Stimulated activated naive B cell treated with anti-CD40 and anti-IgM and Interleukin-4, amounts not matched to agents 10 μg/mL and 1 μg/mL and 100 μg/mL, for 72 hours (primary cell): ENCODE data around the gene FFAR2.
"Not testable (repeated sequence)": the region's sequence is repeated elsewhere in the genome, so short reads cannot be mapped to it uniquely, and the experiment has no call there.

Experiments used
- ATAC-seq, 2 donors: fragments of 150-1000 bp; cut with Tn5 transposase; replicated peaks; 2 replicates each; pipeline ENCODE4 v1.10.0; 2021; ENCODE audit warnings: moderate library complexity in 1 of 2
- DNase-seq: peaks from one replicate; pipeline ENCODE4 v3.0.0; 2021
- H3K27ac Mint-ChIP-seq: one replicate; pipeline ENCODE4 v1.8.0; 2022; ENCODE audit warnings: mild to moderate bottlenecking, mixed read lengths
- H3K27me3 Mint-ChIP-seq, 2 donors: one replicate each; pipeline ENCODE4 v1.8.0; 2022; ENCODE audit warnings: mixed read lengths in 2 of 2
- H3K36me3 Mint-ChIP-seq, 2 donors: one replicate each; pipeline ENCODE4 v1.8.0; 2022; ENCODE audit warnings: mixed read lengths in 2 of 2, mild to moderate bottlenecking in 1 of 2
- H3K4me1 Mint-ChIP-seq, 2 donors: one replicate each; pipeline ENCODE4 v1.8.0; 2022; ENCODE audit warnings: mixed read lengths in 2 of 2, mild to moderate bottlenecking in 1 of 2
- H3K4me3 Mint-ChIP-seq, 2 donors: one replicate each; pipeline ENCODE4 v1.8.0; 2022; ENCODE audit warnings: mild to moderate bottlenecking in 2 of 2, mixed read lengths in 2 of 2, moderate library complexity in 1 of 2
- H3K9me3 Mint-ChIP-seq, 2 donors: one replicate each; pipeline ENCODE4 v1.8.0; 2022; ENCODE audit warnings: mixed read lengths in 2 of 2, mild to moderate bottlenecking in 1 of 2

The FFAR2 gene

DNA sequence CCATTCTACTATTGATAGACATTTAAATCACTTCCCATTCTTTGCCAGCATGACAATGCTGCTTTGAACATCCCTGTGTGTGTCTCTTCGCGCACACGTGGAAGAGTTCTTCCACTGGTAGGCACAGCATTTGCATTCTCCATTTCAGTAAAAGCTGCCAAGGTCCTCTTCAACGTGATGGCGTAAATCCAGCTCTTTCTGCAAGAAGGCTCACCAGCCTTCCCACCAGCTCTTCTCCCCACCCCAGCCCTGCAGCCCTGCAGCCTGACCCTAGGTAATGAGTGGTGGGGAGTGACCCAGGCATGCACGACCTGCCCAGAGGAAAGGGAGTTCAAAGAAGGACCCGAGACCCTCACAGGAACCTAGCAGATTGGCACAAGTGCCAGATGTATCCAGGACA, 31.7 kb upstream of the FFAR2 start:
- H3K4me3 Mint-ChIP-seq, result no peak overlapping the region
- no peak overlapping the region for H3K27ac Mint-ChIP-seq
- peaks cover 19 to 22% of the 10 kb centered on the region in 2 donors for H3K4me1 Mint-ChIP-seq

DNA sequence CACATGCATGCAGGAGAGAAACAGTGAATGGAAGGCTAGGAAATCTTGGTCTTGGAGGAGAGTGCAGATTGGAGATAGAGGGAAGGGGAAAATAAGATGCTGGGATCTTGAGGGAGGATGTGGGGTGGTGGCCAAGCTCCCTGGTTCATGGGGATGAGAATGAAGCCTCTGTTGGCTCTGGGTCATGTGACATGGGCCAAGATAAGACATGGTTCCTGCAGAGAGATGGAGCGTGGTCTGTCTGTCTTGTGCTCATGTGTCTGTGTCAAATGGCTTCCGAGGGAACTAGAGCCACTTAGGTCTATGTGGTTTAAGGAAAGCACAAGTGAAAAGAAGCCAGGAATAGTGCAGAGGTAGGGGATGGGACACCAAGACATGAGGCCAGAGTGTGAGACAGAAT, 30.8 kb upstream of the FFAR2 start:
- H3K27me3 Mint-ChIP-seq, result peaks cover 29 to 32% of the 10 kb centered on the region in 2 donors

More for the DNA sequence above, 31.7 kb upstream of the FFAR2 start:
- Mint-ChIP-seq H3K36me3 (no peaks in the 10 kb centered on the region), H3K9me3 (no peaks in the 10 kb centered on the region), H3K27me3 (peaks cover 29 to 36% of the 10 kb centered on the region in 2 donors)
- ATAC-seq, result no peak
- DNase-seq, result no peak

DNA sequence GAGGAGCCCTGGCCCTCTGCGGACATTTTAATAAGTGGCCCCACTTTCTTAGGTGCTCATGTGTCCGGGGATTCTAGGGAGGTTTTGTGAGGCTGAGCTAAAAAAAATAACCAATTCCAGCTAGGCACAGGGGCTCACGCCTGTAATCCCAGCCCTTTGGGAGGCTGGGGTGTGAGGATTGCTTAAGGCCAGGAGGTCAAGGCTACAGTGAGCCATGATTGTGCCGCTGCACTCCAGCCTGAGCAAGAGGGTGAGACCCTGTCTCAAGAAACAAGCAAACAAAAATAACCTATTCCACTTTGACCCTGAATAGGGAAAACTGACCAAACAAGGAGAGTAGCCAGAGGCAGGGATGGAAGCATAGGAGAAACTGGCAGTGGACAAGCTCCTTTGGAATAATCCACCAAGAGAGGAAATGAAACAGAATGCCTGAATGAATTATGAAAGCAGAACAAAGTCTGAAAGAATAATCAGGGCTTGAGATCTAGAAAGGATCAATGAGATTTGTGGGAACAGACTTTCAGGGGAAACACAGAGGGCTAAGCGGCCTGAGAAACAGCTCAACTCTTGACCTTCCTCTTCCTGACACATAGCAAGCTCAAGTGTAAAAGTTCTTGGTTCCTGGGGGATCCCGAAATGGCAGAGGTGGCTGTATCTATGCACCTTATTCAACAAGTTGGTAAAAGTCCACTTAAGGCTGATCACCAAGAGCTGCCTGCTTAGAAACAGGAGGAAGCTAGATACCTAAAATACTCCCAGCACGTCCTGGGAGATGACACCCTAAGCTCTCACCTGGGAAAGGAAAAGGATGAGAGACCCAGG, 30.1 kb upstream of the FFAR2 start:
- ATAC-seq (peak; percentile 34 to 41), DNase-seq (no peak)
- Mint-ChIP-seq H3K9me3 (no peaks in the 10 kb centered on the region), H3K4me1 (peaks cover 19 to 23% of the 10 kb centered on the region in 2 donors), H3K27me3 (peaks cover 29 to 32% of the 10 kb centered on the region in 2 donors), H3K4me3 (no peak overlapping the region), H3K36me3 (no peaks in the 10 kb centered on the region), H3K27ac (no peak overlapping the region)

More for the DNA sequence above, 30.8 kb upstream of the FFAR2 start:
- no peaks in the 10 kb centered on the region for H3K36me3 Mint-ChIP-seq
- no peaks in the 10 kb centered on the region for H3K9me3 Mint-ChIP-seq
- DNase-seq (no peak), ATAC-seq (no peak)
- no peak overlapping the region for H3K4me3 Mint-ChIP-seq
- H3K4me1 Mint-ChIP-seq, result peaks cover 19 to 23% of the 10 kb centered on the region in 2 donors
- no peak overlapping the region for H3K27ac Mint-ChIP-seq

DNA sequence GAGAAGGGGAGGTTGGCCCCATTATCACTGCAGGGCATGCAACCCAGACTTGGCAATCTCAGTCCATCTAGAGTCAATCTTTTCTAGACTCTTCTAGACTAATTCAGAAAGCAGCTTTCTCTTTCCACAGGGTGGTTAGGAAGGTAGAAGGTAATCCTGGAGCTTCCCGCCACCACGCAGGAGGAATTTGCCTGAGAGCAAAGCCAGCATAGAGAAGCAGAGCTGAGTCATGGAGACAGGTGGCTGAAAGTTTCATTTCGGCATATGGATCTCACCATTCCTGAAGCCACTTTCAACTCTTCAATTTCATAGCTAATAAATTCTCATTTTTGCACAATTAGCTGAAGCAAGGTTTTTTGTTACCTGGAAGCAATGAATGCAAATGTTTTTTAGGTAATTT, 29.0 kb upstream of the FFAR2 start:
- Mint-ChIP-seq H3K36me3 (no peaks in the 10 kb centered on the region), H3K27ac (no peak overlapping the region), H3K27me3 (peaks cover 31% of the 10 kb centered on the region in 2 donors), H3K4me1 (peaks cover 19 to 23% of the 10 kb centered on the region in 2 donors), H3K4me3 (no peak overlapping the region), H3K9me3 (no peaks in the 10 kb centered on the region)
- ATAC-seq (no peak), DNase-seq (no peak)

DNA sequence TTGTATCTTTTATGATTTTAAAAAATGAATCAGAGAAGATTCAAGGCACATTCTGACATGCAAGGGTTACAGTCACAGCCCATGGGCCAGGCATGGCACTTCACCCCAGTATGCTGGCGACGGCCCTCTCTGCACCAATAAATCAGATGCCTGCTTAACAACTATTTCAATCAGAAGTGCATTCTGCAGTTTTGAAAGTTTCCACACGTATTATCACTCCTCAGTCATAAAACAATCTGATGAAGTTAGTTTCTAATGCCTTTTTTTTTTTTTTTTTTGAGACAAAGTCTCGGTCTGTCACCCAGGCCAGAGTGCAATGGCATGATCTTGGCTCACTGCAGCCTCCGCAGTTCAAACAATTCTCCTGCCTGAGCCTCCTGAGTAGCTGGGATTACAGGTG, 28.3 kb upstream of the FFAR2 start:
- Mint-ChIP-seq H3K27ac (no peak overlapping the region), H3K4me1 (peaks cover 19 to 23% of the 10 kb centered on the region in 2 donors), H3K36me3 (no peaks in the 10 kb centered on the region), H3K4me3 (no peak overlapping the region), H3K27me3 (peaks cover 29 to 31% of the 10 kb centered on the region in 2 donors), H3K9me3 (no peaks in the 10 kb centered on the region)
- ATAC-seq (no peak), DNase-seq (no peak)

DNA sequence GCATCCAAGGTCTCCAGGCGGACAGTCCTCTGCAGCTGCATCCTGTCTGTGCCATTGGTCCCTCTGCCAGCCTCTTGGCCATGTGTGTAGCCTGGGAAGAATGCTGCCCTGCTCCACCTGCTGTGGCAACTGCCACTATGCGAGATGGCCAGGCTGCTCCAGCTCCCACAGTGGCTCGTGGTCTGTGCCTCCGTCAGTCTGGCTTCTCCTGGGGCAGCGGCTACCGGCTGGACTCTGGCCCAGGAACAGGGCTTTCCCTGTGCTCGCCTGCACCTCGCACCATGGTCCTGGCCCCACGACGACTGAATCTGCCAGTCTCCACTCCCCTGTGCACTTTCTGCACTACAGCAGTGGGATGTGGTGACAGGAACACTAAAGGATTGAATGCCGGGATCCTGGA, 26.7 kb upstream of the FFAR2 start:
- peaks cover 25 to 27% of the 10 kb centered on the region in 2 donors for H3K27me3 Mint-ChIP-seq
- H3K9me3 Mint-ChIP-seq, result no peaks in the 10 kb centered on the region

DNA sequence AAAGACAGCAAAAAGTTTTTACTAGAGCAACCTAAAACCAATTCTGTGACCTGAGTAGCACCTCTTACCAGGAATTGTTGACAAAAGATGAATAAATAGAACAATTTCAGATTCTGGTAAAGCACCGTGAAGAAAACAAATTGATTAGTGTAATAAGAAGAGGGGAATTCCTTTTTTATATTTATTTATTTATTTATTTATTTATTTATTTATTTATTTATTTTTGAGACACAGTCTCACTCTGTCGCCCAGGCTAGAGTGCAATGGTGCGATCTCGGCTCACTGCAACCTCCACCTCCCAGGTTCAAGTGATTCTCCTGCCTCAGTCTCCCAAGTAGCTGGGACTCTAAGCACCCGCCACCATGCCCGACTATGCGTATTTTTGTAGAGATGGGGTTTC, 24.7 kb upstream of the FFAR2 start:
- not testable (repeated sequence) for H3K4me3 Mint-ChIP-seq, H3K36me3 Mint-ChIP-seq, H3K9me3 Mint-ChIP-seq, H3K27ac Mint-ChIP-seq, ATAC-seq, DNase-seq
- H3K4me1 Mint-ChIP-seq, result peaks cover 10% of the 10 kb centered on the region in 2 donors
- H3K27me3 Mint-ChIP-seq, result peaks cover 9 to 11% of the 10 kb centered on the region in 2 donors

More for the DNA sequence above, 26.7 kb upstream of the FFAR2 start:
- Mint-ChIP-seq H3K4me3 (no peak overlapping the region), H3K4me1 (peaks cover 19 to 23% of the 10 kb centered on the region in 2 donors), H3K36me3 (no peaks in the 10 kb centered on the region), H3K27ac (no peak overlapping the region)
- no peak for ATAC-seq
- DNase-seq, result no peak

DNA sequence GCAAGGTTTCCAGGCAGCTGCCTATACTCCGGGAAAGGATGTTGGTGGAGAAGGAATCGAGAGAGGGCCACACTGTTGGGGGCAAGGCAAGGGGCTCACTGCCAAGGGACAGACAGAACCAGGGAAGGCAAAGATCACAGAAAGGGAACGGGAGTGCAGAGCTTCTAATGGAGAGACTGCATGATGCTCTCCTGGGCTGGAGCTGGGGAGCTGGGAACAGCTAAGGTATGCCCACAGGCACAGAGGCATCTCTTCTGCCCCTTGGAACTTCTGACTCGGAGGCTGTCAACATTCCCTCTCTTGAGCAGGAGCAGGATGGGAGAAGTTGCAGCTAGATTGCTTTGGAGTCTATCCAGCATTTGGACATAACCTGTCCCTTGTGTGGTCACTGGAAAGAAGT, 22.4 kb upstream of the FFAR2 start:
- Mint-ChIP-seq H3K27ac (no peak overlapping the region), H3K9me3 (peaks cover 3% of the 10 kb centered on the region in 2 donors), H3K4me1 (peaks cover 3% of the 10 kb centered on the region in 2 donors), H3K36me3 (no peaks in the 10 kb centered on the region), H3K27me3 (peaks cover 11 to 17% of the 10 kb centered on the region in 2 donors), H3K4me3 (no peak overlapping the region)
- DNase-seq, result no peak
- ATAC-seq, result no peak

DNA sequence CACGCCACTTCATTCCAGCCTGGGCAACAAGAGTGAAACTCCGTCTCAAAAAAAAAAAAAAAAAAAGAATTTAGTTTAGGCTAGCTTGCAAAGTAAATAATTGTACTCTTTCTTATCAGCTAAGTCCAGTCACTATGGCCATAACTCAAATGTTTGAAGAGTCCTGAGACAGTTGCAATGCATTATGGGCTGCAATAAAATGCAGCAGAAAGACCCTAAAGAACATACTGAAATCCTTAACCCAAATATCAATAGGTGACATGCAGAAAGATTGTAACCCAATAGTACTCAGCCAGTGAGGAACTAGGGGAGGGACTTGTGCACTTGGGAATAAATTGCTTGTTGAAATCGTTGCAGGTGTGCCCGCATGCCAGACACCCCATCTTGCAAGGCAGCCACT, 20.9 kb upstream of the FFAR2 start:
- Mint-ChIP-seq H3K27ac (no peak overlapping the region), H3K27me3 (peaks cover 15 to 17% of the 10 kb centered on the region in 2 donors), H3K4me1 (peaks cover 0 to 11% of the 10 kb centered on the region in 2 donors), H3K4me3 (no peak overlapping the region), H3K36me3 (peaks cover 8 to 10% of the 10 kb centered on the region in 2 donors), H3K9me3 (peaks cover 8 to 15% of the 10 kb centered on the region in 2 donors)
- no peak for ATAC-seq
- no peak for DNase-seq

DNA sequence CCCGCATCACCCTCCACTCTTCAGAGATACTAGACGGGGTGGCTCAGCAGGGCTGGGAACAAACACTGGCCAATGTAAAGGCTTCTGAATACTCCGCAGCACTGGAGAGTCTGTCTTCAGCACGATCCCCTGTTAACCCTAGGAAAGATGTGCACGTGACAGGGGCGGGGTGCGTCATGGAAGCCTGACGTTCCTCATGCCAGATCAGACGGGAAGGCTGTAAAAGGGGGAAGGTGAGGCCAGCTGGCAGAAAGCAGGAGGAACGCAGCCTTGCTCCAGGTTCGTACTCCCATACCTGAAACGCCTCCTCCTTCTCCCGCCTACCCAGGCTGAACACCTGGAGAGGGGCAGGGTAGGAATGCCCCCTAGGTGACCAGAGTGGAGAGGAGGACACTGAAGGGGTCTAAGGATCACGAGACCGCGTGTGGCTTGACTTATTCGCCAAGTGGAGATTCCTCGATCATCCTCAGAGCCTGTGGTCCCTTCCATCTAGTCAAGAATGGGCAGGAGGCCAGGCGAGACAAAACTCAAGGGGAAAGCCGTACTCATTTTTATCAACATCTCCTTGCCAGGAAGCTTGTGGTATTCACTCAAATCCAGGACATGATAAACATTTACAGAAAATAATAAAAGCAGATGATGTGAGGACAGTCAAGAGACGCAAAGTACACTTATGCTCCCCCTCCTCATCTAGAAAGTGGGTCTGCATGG, 18.2 kb upstream of the FFAR2 start:
- Mint-ChIP-seq H3K27me3 (peaks cover 18% of the 10 kb centered on the region in 2 donors), H3K9me3 (peaks cover 8 to 17% of the 10 kb centered on the region in 2 donors), H3K4me3 (no peak overlapping the region), H3K36me3 (peaks cover 8 to 11% of the 10 kb centered on the region in 2 donors), H3K27ac (no peak overlapping the region), H3K4me1 (peaks cover 0 to 11% of the 10 kb centered on the region in 2 donors)
- DNase-seq (no peak), ATAC-seq (no peak)

DNA sequence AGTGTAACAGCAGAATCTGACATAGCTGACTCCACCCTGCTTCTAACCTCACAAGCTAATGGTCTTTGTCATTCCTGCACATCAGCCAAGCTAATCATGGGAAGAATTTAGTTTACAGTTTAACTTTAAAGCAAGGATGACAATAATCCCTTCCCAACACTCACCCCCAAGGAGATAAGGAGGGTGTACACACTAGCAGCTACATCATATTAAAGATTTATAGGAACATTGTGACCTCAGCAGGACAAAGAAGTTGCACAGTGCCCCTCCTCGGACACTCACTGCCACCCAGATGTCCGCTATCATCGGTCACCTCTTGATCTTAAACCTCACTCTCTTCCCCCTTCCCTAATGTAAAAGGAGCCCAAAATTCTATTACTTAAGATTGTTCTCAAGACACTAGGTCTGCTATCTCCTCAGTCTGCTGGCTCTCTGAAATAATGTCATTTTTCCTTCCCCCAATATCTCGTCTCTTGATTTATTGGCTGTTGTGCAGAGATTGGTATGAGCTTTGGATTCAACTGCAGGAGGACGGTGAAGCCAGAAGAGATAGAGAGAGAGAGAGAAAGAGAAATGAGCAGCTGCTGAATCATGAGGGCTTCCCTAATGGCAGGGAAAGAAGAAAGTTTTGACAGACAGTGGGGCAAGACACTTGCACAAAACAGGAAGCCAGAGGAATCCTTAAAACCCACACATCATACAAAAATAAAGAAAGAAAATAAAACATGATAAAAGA, 17.5 kb upstream of the FFAR2 start:
- Mint-ChIP-seq H3K27ac (no peak overlapping the region), H3K4me3 (no peak overlapping the region), H3K4me1 (peaks cover 2 to 15% of the 10 kb centered on the region in 2 donors), H3K36me3 (peaks cover 8 to 11% of the 10 kb centered on the region in 2 donors), H3K27me3 (peaks cover 14 to 18% of the 10 kb centered on the region in 2 donors), H3K9me3 (peaks cover 8 to 17% of the 10 kb centered on the region in 2 donors)
- ATAC-seq, result no peak
- no peak for DNase-seq

DNA sequence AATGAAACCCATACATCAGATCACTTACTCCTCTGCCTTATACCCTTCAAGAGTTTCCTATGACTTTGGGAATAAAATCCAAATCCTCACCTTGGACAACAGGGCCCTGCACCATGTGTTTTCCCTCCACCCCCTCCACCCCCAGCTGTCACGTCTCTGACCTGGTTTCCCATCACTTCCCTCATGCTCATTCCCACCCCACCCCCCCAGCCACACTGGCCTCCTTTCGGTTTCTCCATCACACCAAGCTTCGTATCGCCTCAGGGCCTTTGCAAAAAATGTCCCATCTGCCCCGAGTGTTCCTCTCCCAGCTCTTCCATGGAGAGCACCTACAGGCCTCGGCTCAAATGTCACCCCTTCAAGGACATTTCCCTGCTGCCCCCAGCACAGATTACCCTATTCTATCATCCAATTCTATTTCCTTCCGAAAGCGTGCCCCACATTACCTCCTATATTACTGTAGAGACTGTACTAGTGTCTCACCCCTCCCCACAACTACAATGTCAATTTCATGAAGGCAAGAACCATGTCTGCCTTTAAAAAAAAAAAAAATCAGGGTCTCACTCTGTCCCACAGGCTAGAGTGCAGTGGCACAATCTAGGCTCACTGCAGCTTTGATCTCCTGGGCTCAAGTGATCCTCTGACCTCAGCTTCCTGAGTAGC, 16.8 kb upstream of the FFAR2 start:
- no peak for ATAC-seq
- Mint-ChIP-seq H3K36me3 (peaks cover 8 to 11% of the 10 kb centered on the region in 2 donors), H3K4me3 (no peak overlapping the region), H3K27ac (no peak overlapping the region), H3K9me3 (peaks cover 8 to 17% of the 10 kb centered on the region in 2 donors), H3K4me1 (peaks cover 6 to 22% of the 10 kb centered on the region in 2 donors), H3K27me3 (peaks cover 11 to 18% of the 10 kb centered on the region in 2 donors)
- DNase-seq, result no peak

DNA sequence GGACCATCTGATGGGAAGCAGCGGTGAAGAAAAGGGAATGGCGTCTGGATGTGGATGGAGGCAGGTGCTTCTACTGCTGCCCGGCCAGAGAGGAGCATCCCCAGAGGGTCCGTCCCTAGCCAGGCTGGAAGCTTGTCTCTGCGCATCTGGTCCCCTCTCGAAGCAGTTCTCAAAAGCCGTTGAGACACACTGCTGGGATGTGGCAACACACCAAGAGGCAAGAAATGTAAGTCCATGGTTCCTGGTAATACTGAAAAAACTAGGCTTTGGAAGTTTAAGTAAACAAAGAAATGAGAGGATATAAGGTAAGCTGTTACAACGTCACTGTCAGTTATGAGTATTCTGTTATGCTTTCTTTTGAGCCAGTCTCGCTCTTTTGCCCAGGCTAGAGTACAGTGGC, 15.1 kb upstream of the FFAR2 start:
- Mint-ChIP-seq H3K27ac (no peak overlapping the region), H3K9me3 (peaks cover 8 to 17% of the 10 kb centered on the region in 2 donors), H3K36me3 (peaks cover 8 to 11% of the 10 kb centered on the region in 2 donors)

More for the DNA sequence above, 15.1 kb upstream of the FFAR2 start:
- ATAC-seq (no peak), DNase-seq (no peak)
- peaks cover 19 to 38% of the 10 kb centered on the region in 2 donors for H3K4me1 Mint-ChIP-seq
- H3K27me3 Mint-ChIP-seq, result peaks cover 11 to 18% of the 10 kb centered on the region in 2 donors
- H3K4me3 Mint-ChIP-seq, result no peak overlapping the region
